Endodermal cell (in vitro differentiated cells): Measurements from ENCODE around the gene FASLG. TPM values are rescaled to one million over a fixed set of nuclear protein-coding genes. Genes with fewer than 3 reads are reported as not detected.

Experiments used
- DNase-seq: peaks from one replicate; pipeline ENCODE4 v3.0.0-alpha.2; 2017
- H3K27ac ChIP-seq: 2 replicates; pipeline ENCODE4 v1.5.1; 2013; ENCODE audit warnings: mild to moderate bottlenecking, low read depth, low read length, moderate library complexity
- H3K27me3 ChIP-seq: 2 replicates; pipeline ENCODE4 v1.6.1; 2013; ENCODE audit warnings: mild to moderate bottlenecking, low read length, moderate library complexity; ENCODE audit not compliant: insufficient read depth, control insufficient read depth, poor library complexity, severe bottlenecking
- H3K36me3 ChIP-seq: 2 replicates; pipeline ENCODE4 v1.7.0; 2013; ENCODE audit warnings: mild to moderate bottlenecking, low read length, moderate library complexity; ENCODE audit not compliant: control insufficient read depth, insufficient read depth
- H3K4me1 ChIP-seq: one replicate; pipeline ENCODE4 v1.7.0; 2013; ENCODE audit warnings: low read length; ENCODE audit not compliant: control insufficient read depth, insufficient read depth
- H3K4me3 ChIP-seq: 2 replicates; pipeline ENCODE4 v1.5.1; 2013; ENCODE audit warnings: mild to moderate bottlenecking, low read length, moderate library complexity
- H3K9ac ChIP-seq: 2 replicates; pipeline ENCODE4 v1.6.1; 2013; ENCODE audit warnings: mild to moderate bottlenecking, low read length, moderate library complexity; ENCODE audit not compliant: poor library complexity, severe bottlenecking; ENCODE audit errors: extremely low read depth
- H3K9me3 ChIP-seq: 2 replicates; pipeline ENCODE4 v1.6.1; 2013; ENCODE audit warnings: mild to moderate bottlenecking, low read length, moderate library complexity; ENCODE audit not compliant: control insufficient read depth
- H3K27ac Mint-ChIP-seq: 2 replicates; pipeline ENCODE4 v1.8.0; 2020; ENCODE audit warnings: mixed read lengths
- H3K27me3 Mint-ChIP-seq: 2 replicates; pipeline ENCODE4 v1.8.0; 2021; ENCODE audit warnings: mild to moderate bottlenecking, mixed read lengths; ENCODE audit not compliant: insufficient read depth
- H3K36me3 Mint-ChIP-seq: 2 replicates; pipeline ENCODE4 v1.8.0; 2020; ENCODE audit warnings: low read depth, mixed read lengths
- H3K4me1 Mint-ChIP-seq: 2 replicates; pipeline ENCODE4 v1.8.0; 2020; ENCODE audit warnings: mixed read lengths
- H3K4me3 Mint-ChIP-seq: 2 replicates; pipeline ENCODE4 v1.8.0; 2020; ENCODE audit warnings: mild to moderate bottlenecking, moderate library complexity, mixed read lengths
- H3K9me3 Mint-ChIP-seq: 2 replicates; pipeline ENCODE4 v1.8.0; 2020; ENCODE audit warnings: mild to moderate bottlenecking, mixed read lengths
- WGBS, 2 experiments: methylation state at CpG; one replicate each; pipeline versions ENCODE4 v1.1.5 to v1.1.7; 2013; ENCODE audit warnings: missing lambda C conversion rate in 2 of 2, mixed read lengths in 1 of 2; ENCODE audit not compliant: insufficient coverage in 1 of 2, insufficient read length in 1 of 2; 5-methylcytosine and 5-hydroxymethylcytosine counted together
- total RNA-seq, 2 donors: library from RNA; stranded (reverse); fragmentation: NEBNext Ultra II Directional in 1 of 2; extraction: Animal tissue kit (Norgen Biotek cat#: 25700) in 1 of 2; gene quantifications; 2 replicates in 1 of 2; 3 replicates in 1 of 2; pipeline ENCODE4 v1.2.1, GENCODE V29; 2021
- TF ChIP-seq, protein P1 (sequence below): fragments of 200-600 bp; sonication (generic); conservative IDR thresholded peaks from 2 replicates; pipeline ENCODE4 v1.5.0; 2021; ENCODE audit warnings: antibody characterized with exemption, mild to moderate bottlenecking

The FASLG gene
- total RNA-seq, 2 donors from 2014 or later, result not detected

- TF ChIP-seq, protein P1, sequence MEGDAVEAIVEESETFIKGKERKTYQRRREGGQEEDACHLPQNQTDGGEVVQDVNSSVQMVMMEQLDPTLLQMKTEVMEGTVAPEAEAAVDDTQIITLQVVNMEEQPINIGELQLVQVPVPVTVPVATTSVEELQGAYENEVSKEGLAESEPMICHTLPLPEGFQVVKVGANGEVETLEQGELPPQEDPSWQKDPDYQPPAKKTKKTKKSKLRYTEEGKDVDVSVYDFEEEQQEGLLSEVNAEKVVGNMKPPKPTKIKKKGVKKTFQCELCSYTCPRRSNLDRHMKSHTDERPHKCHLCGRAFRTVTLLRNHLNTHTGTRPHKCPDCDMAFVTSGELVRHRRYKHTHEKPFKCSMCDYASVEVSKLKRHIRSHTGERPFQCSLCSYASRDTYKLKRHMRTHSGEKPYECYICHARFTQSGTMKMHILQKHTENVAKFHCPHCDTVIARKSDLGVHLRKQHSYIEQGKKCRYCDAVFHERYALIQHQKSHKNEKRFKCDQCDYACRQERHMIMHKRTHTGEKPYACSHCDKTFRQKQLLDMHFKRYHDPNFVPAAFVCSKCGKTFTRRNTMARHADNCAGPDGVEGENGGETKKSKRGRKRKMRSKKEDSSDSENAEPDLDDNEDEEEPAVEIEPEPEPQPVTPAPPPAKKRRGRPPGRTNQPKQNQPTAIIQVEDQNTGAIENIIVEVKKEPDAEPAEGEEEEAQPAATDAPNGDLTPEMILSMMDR, result no peak
- H3K27me3 Mint-ChIP-seq, result no peaks in the 10 kb centered on the region
- no peak overlapping the region for H3K4me3 ChIP-seq
- 95 to 98% methylated on average over 8 of the region's 8 CpGs for WGBS, 2 experiments
- H3K9me3 Mint-ChIP-seq, result peaks cover 4% of the 10 kb centered on the region
- H3K9me3 ChIP-seq, result no peaks in the 10 kb centered on the region
- no peak overlapping the region for H3K27ac ChIP-seq
- H3K27me3 ChIP-seq, result no peaks in the 10 kb centered on the region
- H3K4me1 Mint-ChIP-seq, result peaks cover 15% of the 10 kb centered on the region
- H3K27ac Mint-ChIP-seq, result no peak overlapping the region
- no peaks in the 10 kb centered on the region for H3K36me3 ChIP-seq
- no peak overlapping the region for H3K9ac ChIP-seq
- DNase-seq, result no peak
- no peaks in the 10 kb centered on the region for H3K4me1 ChIP-seq
- no peak overlapping the region for H3K4me3 Mint-ChIP-seq
- no peaks in the 10 kb centered on the region for H3K36me3 Mint-ChIP-seq
Observed at GRCh38 chr1:172640111-172640510, 18.8 kb upstream of the FASLG start.

GRCh38 chr1:172641492-172641891 lies 17.4 kb upstream of the FASLG start:
- Mint-ChIP-seq H3K27me3 (no peaks in the 10 kb centered on the region), H3K27ac (no peak overlapping the region), H3K9me3 (no peaks in the 10 kb centered on the region), H3K36me3 (no peaks in the 10 kb centered on the region), H3K4me1 (peaks cover 15% of the 10 kb centered on the region), H3K4me3 (no peak overlapping the region)
- Histone ChIP-seq H3K27me3 (no peaks in the 10 kb centered on the region), H3K36me3 (no peaks in the 10 kb centered on the region), H3K9me3 (no peaks in the 10 kb centered on the region), H3K9ac (no peak overlapping the region), H3K4me3 (no peak overlapping the region), H3K27ac (no peak overlapping the region), H3K4me1 (no peaks in the 10 kb centered on the region)
- DNase-seq, result no peak
- WGBS, 2 experiments, result 74 to 75% methylated on average over 4 to 5 of the region's 5 CpGs
- TF ChIP-seq, protein P1, result no peak

DNA sequence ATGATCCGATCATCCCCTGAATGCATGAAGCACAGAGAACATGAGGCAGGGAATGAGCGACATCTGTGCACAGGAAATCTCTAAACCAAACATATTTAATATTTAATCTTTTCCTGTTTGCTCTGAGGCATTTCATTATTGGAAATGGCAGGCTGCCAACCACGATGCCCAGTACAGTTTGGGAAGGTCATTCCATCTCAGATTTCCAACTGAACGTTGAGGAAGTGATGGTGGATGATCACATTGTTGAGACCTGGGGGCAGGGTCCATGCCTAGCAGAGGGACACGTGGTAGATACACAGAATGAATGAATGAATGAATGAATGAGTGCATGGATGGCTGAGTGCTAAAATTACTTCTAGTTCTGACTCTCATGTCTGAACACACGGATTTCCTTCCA lies 15.9 kb upstream of the FASLG start:
- no peaks in the 10 kb centered on the region for H3K27me3 ChIP-seq
- no peaks in the 10 kb centered on the region for H3K4me1 ChIP-seq
- Mint-ChIP-seq H3K4me3 (no peak overlapping the region), H3K4me1 (peaks cover 15% of the 10 kb centered on the region), H3K27ac (no peak overlapping the region), H3K27me3 (no peaks in the 10 kb centered on the region), H3K9me3 (no peaks in the 10 kb centered on the region), H3K36me3 (no peaks in the 10 kb centered on the region)
- no peaks in the 10 kb centered on the region for H3K36me3 ChIP-seq
- H3K9me3 ChIP-seq, result no peaks in the 10 kb centered on the region
- no peak for DNase-seq
- TF ChIP-seq, protein P1, result no peak
- no peak overlapping the region for H3K9ac ChIP-seq
- no peak overlapping the region for H3K27ac ChIP-seq
- 97 to 100% methylated on average over 4 to 6 of the region's 6 CpGs for WGBS, 2 experiments
- no peak overlapping the region for H3K4me3 ChIP-seq
